Gastrocnemius medialis (tissue), 4 donors: ENCODE measurements around the gene SCD5. TPM values are rescaled to one million over a fixed set of nuclear protein-coding genes. Genes with fewer than 3 reads are reported as not detected.
A peak's percentile ranks its signal among the peaks of the same experiment; 100 is the strongest.

Source experiments
- ATAC-seq, 2 donors: fragments of 150-250 bp; one replicate each; pipeline ENCODE4 v1.9.1; 2016
- DNase-seq, 2 donors: peaks; one replicate each; pipeline ENCODE4 v3.0.0-alpha.2; 2019
- H3K27ac ChIP-seq, 4 donors: fragments of 200-600 bp; sonication (generic); 1 replicate in 1 of 4; 2 replicates in 3 of 4; pipeline ENCODE4 v1.5.1; 2016 to 2018; ENCODE audit warnings: mild to moderate bottlenecking in 2 of 4, moderate library complexity in 1 of 4
- H3K27me3 ChIP-seq, 3 donors: fragments of 200-600 bp; sonication (generic) in 2 of 3; 1 replicate in 1 of 3; 2 replicates in 2 of 3; pipeline versions ENCODE4 v1.5.1 to v1.6.0; 2016 to 2019; ENCODE audit warnings: mild to moderate bottlenecking in 1 of 3, moderate library complexity in 1 of 3
- H3K36me3 ChIP-seq, 2 donors: fragments of 200-600 bp; sonication (generic) in 1 of 2; one replicate each; pipeline ENCODE4 v1.5.1; 2017 to 2018
- H3K4me1 ChIP-seq, 2 donors: fragments of 200-600 bp; sonication (generic) in 1 of 2; one replicate each; pipeline ENCODE4 v1.5.1; 2016 to 2017; ENCODE audit warnings: mild to moderate bottlenecking in 2 of 2
- H3K4me3 ChIP-seq, 4 donors: fragments of 200-600 bp; sonication (generic) in 3 of 4; 1 replicate in 1 of 4; 2 replicates in 3 of 4; pipeline ENCODE4 v1.5.1; 2016 to 2019; ENCODE audit warnings: mild to moderate bottlenecking in 2 of 4
- H3K9me3 ChIP-seq, 3 donors: fragments of 200-600 bp; sonication (generic) in 2 of 3; 1 replicate in 1 of 3; 2 replicates in 2 of 3; pipeline ENCODE4 v1.5.1; 2016 to 2019
- POLR2A ChIP-seq, 2 donors: fragments of 450-650 bp; IDR thresholded peaks; one replicate each; pipeline ENCODE4 v1.6.1; 2017; ENCODE audit warnings: antibody characterized with exemption in 2 of 2, mild to moderate bottlenecking in 2 of 2, moderate library complexity in 2 of 2
- in situ Hi-C, 4 donors: fragments of 200-750 bp; cut with MboI; loops; one replicate each; pipeline versions ENCODE4 v1.15.0 to v1.8.0; 2017; ENCODE audit warnings: low sequenced_read_pairs in 4 of 4
- intact Hi-C: fragments of 100-400 bp; cut with DNase I; formaldehyde crosslinking; loops from one replicate; pipeline ENCODE4 v1.15.1; 2023; ENCODE audit warnings: low total_unique reads
- total RNA-seq, 4 donors: library from RNA; depleted of rRNA; stranded (reverse); fragments of >200 nt; gene quantifications; one replicate each; pipeline versions ENCODE4 v1.1.0 to v1.2.3, GENCODE V29; 2016
- TF ChIP-seq, protein P1 (sequence below), 5 experiments: fragments of 450-650 bp in 3 of 5; fragments of 200-600 bp in 2 of 5; sonication (generic) in 2 of 5; IDR thresholded peaks in 4 of 5; conservative IDR thresholded peaks in 1 of 5; 1 replicate in 4 of 5; 2 replicates in 1 of 5; pipeline ENCODE4 v1.5.1; 2016 to 2019; ENCODE audit warnings: antibody characterized with exemption in 5 of 5, mild to moderate bottlenecking in 3 of 5, moderate library complexity in 3 of 5

SCD5 gene
- total RNA-seq, 4 donors from 2014 or later = 0.68 to 2.4 (median 1.4) TPM

DNA sequence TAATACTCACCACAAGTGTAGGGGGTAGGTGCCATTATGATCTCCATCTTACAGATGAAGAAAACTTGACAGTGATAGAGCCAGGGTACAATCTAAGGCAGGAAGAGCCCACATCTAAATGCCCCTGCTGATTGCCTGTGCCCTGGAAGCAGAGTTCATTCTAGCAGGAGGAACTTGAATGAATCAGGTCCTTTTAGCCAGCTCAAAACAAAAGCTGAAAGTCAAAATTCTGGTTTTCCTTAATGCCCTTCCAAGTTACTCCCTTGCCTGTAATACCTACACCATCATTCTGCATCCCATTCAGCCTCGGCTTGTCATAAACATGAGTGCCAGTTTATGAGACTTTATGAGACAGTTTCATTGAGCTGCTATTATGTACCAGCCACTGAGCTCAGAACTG lies 89.6 kb downstream of the SCD5 start:
- Histone ChIP-seq H3K27me3 (no peaks in the 10 kb centered on the region), H3K4me1 (no peaks in the 10 kb centered on the region), H3K36me3 (no peaks in the 10 kb centered on the region), H3K4me3 (no peak overlapping the region), H3K27ac (no peak overlapping the region), H3K9me3 (no peaks in the 10 kb centered on the region)
- TF ChIP-seq, protein P1, sequence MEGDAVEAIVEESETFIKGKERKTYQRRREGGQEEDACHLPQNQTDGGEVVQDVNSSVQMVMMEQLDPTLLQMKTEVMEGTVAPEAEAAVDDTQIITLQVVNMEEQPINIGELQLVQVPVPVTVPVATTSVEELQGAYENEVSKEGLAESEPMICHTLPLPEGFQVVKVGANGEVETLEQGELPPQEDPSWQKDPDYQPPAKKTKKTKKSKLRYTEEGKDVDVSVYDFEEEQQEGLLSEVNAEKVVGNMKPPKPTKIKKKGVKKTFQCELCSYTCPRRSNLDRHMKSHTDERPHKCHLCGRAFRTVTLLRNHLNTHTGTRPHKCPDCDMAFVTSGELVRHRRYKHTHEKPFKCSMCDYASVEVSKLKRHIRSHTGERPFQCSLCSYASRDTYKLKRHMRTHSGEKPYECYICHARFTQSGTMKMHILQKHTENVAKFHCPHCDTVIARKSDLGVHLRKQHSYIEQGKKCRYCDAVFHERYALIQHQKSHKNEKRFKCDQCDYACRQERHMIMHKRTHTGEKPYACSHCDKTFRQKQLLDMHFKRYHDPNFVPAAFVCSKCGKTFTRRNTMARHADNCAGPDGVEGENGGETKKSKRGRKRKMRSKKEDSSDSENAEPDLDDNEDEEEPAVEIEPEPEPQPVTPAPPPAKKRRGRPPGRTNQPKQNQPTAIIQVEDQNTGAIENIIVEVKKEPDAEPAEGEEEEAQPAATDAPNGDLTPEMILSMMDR (IDR thresholded peaks at IDR 0.05 in 4 of 5, conservative IDR thresholded peaks at IDR 0.05 in 1 of 5) = no peak
- TF ChIP-seq POLR2A (IDR thresholded peaks at IDR 0.05) = no peak
- in situ Hi-C loops = no loop called here
- ATAC-seq (no peak), DNase-seq (no peak)
- intact Hi-C loops = no loop called here

DNA sequence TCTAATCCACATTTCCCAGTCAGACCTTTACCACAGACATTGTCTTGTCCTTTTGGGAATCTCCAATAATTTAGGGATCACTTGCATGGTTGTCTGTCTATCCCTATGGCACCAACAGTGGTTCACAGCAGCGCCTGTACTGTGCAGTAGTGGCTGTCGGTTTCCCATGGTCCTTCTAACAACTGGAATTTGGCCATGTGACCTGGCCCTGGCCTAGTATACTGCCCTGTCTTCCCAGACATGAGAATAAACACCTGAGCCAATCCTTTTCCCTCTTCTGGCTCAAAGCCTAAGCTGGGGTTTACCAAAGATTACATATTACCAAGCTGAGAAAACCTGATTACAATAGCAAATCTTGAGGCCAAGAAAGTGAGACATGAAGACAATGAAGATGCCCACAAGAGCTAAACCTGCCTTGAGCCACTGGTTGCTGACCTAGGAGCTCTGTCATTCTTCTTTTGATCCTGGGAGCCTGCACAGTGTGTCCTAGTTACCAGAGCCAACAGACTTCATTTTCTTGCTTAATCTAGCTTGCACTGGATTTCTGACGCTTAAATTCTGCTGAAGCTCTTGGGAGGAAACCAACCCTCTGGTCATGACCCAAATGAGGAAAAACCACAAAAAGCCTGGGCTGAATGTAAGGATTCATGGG lies 92.1 kb downstream of the SCD5 start:
- peak in 1 of 2 donors; percentile 73 for ATAC-seq
- Histone ChIP-seq H3K27ac (peak overlapping the region in 1 of 4 donors; percentile 13), H3K4me1 (no peaks in the 10 kb centered on the region), H3K27me3 (no peaks in the 10 kb centered on the region), H3K9me3 (no peaks in the 10 kb centered on the region), H3K36me3 (no peaks in the 10 kb centered on the region), H3K4me3 (no peak overlapping the region)
- intact Hi-C loops (no loop called here), in situ Hi-C loops (no loop called here)
- TF ChIP-seq POLR2A (IDR thresholded peaks at IDR 0.05) = no peak
- TF ChIP-seq, protein P1 (IDR thresholded peaks at IDR 0.05 in 4 of 5, conservative IDR thresholded peaks at IDR 0.05 in 1 of 5) = no peak
- peak in 1 of 2 donors; percentile 19 for DNase-seq

DNA sequence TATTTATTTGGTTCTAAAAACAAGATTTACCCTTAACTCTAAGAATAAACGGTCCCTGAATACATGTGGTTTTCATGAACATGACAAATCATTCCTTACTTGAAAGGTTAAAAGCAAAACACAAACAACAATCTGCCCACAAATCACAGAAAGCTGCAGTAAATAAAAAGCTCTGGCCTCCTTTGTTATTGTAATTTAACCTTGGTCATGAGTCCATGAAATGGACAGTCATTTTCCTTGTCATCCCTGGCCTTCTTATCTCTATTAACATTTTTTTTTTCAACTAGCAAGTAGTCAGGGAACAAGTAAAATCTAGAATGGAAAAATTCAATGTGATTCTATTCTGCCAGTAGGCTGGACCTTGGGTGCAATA lies 92.7 kb downstream of the SCD5 start:
- Histone ChIP-seq H3K9me3 (no peaks in the 10 kb centered on the region), H3K4me3 (no peak overlapping the region), H3K36me3 (no peaks in the 10 kb centered on the region), H3K4me1 (no peaks in the 10 kb centered on the region), H3K27me3 (no peaks in the 10 kb centered on the region), H3K27ac (no peak overlapping the region)
- in situ Hi-C loops = no loop called here
- no peak for DNase-seq
- intact Hi-C loops = no loop called here
- ATAC-seq = no peak
- no peak for TF ChIP-seq POLR2A (IDR thresholded peaks at IDR 0.05)
- TF ChIP-seq, protein P1 (IDR thresholded peaks at IDR 0.05 in 4 of 5, conservative IDR thresholded peaks at IDR 0.05 in 1 of 5) = no peak

DNA sequence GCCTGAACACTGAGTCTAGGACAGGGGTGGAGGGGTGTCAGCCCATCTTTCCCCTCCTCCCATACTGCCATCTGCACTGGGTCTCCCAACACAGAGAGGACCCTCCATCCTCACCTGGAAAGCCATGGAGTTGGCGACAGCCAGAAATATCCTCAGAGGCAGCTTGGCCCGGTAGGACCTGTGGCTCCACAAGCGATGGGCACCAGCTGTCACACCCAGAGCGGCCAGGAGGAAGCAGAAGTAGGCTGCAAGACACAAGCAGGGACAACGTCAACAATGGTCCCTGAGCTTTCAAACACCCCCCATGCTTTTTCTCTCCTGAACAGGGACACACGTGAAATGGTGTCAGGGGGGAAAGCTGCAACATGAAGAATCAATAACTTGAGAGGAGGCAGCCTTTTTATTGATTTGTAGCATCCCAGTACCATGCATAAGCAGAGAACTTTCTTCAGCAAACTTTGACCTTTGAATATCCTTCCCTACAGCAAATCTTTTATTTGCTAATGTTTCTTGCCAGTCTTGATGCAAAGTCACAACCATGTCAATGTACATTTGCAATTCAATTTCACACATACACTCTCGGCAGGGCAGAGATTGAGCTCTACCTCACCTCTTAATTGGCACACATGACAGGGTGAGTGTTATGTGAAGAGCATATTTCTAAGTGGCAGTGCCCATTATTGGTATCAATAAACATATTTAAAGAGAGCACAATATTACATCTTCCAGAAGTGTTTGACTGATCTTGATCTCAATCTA lies 93.2 kb downstream of the SCD5 start:
- in situ Hi-C loops (no loop called here), intact Hi-C loops (no loop called here)
- H3K27ac ChIP-seq = no peak overlapping the region
- no peaks in the 10 kb centered on the region for H3K27me3 ChIP-seq
- H3K4me1 ChIP-seq = no peaks in the 10 kb centered on the region
- TF ChIP-seq POLR2A (IDR thresholded peaks at IDR 0.05) = no peak
- TF ChIP-seq, protein P1 (IDR thresholded peaks at IDR 0.05 in 4 of 5, conservative IDR thresholded peaks at IDR 0.05 in 1 of 5) = no peak
- no peaks in the 10 kb centered on the region for H3K9me3 ChIP-seq
- no peaks in the 10 kb centered on the region for H3K36me3 ChIP-seq
- H3K4me3 ChIP-seq = no peak overlapping the region
- ATAC-seq (no peak), DNase-seq (no peak)
